OCI-LY3 (cell line): ENCODE measurements around the gene ATPAF2.

Experiments
- EZH2phosphoT487 ChIP-seq: fragments of 200-600 bp; shearing (Covaris generic); IDR thresholded peaks from 2 replicates; pipeline ENCODE4 v1.6.1; 2018; ENCODE audit warnings: antibody characterized with exemption, mixed run types, low read depth
- TF ChIP-seq, protein P1 (sequence below): fragments of 200-600, 300-600 bp; sonication (generic); IDR thresholded peaks from 2 replicates; pipeline ENCODE4 v1.5.1; 2014; ENCODE audit warnings: antibody characterized with exemption, low read length, low read depth

DNA sequence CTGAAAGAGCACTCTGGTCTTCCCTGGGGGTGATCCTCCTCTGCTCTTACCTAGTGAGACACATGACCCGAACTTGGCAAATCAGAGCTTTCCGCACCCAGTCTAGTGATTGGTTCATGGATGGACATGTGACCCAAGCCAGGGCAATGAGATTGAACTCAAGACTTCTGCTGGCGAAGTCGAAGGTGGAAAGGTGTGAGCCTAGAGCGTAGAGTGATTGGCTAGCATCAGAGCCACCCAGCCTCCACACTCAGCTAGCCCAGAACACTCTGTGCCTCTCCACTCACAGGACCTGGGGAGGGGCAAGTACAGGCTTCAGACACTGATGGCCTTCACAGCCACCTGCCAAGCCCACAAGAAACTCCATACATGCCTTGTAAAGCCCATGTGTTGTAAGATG is 17.6 kb downstream of the ATPAF2 start:
- TF ChIP-seq, protein P1, sequence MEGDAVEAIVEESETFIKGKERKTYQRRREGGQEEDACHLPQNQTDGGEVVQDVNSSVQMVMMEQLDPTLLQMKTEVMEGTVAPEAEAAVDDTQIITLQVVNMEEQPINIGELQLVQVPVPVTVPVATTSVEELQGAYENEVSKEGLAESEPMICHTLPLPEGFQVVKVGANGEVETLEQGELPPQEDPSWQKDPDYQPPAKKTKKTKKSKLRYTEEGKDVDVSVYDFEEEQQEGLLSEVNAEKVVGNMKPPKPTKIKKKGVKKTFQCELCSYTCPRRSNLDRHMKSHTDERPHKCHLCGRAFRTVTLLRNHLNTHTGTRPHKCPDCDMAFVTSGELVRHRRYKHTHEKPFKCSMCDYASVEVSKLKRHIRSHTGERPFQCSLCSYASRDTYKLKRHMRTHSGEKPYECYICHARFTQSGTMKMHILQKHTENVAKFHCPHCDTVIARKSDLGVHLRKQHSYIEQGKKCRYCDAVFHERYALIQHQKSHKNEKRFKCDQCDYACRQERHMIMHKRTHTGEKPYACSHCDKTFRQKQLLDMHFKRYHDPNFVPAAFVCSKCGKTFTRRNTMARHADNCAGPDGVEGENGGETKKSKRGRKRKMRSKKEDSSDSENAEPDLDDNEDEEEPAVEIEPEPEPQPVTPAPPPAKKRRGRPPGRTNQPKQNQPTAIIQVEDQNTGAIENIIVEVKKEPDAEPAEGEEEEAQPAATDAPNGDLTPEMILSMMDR: no peak
- no peak for TF ChIP-seq EZH2phosphoT487
